22Rv1 (cell line): ENCODE results near the gene LINC00237.

Experiments used
- H3K27ac ChIP-seq: fragments of 450-650 bp; 2 replicates; pipeline ENCODE4 v1.5.1; 2017
- ZFX ChIP-seq: fragments of 450-650 bp; IDR thresholded peaks from 2 replicates; pipeline ENCODE4 v1.6.1; 2017; ENCODE audit warnings: antibody characterized with exemption, borderline replicate concordance
- TF ChIP-seq, protein P1 (sequence below): fragments of 450-650 bp; IDR thresholded peaks from 2 replicates; pipeline ENCODE4 v1.5.1; 2017; ENCODE audit warnings: mild to moderate bottlenecking

LINC00237 gene

DNA sequence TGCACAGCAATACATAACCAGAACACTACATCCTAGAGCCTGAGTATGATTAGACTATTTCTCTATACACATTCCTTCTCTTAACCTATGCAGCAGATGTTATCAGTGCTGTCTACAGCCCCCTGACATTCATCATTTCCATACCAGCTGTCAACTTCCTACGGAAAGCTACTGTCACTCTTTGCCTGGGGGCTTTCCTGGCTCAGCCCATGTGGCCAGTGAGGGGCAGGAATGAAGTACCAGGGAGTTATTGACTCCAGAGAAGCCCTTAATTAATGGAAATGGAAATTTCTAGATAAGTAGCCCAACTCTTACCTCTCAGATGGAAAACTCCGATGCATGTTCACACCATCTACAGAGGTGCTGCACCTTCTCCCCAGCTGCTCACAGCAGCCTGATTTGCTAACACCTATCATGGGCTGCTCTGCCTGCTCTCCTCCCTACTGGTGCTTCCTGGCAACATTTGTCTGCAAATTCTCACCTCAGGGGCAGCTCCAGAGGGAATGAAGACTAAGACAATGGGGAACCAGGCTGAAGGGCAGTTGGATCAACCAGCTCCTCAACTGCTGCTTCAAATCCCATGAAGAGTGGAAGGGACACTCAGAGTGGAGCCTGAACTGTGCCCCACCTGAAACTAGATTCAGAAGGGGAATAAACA, 59.6 kb downstream of the LINC00237 start:
- TF ChIP-seq, protein P1, sequence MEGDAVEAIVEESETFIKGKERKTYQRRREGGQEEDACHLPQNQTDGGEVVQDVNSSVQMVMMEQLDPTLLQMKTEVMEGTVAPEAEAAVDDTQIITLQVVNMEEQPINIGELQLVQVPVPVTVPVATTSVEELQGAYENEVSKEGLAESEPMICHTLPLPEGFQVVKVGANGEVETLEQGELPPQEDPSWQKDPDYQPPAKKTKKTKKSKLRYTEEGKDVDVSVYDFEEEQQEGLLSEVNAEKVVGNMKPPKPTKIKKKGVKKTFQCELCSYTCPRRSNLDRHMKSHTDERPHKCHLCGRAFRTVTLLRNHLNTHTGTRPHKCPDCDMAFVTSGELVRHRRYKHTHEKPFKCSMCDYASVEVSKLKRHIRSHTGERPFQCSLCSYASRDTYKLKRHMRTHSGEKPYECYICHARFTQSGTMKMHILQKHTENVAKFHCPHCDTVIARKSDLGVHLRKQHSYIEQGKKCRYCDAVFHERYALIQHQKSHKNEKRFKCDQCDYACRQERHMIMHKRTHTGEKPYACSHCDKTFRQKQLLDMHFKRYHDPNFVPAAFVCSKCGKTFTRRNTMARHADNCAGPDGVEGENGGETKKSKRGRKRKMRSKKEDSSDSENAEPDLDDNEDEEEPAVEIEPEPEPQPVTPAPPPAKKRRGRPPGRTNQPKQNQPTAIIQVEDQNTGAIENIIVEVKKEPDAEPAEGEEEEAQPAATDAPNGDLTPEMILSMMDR = no peak
- no peak for TF ChIP-seq ZFX

More for the DNA sequence above, 59.6 kb downstream of the LINC00237 start:
- no peak overlapping the region for H3K27ac ChIP-seq
